Measurements from ENCODE around the gene MAP3K8.

MAP3K8 gene

DNA sequence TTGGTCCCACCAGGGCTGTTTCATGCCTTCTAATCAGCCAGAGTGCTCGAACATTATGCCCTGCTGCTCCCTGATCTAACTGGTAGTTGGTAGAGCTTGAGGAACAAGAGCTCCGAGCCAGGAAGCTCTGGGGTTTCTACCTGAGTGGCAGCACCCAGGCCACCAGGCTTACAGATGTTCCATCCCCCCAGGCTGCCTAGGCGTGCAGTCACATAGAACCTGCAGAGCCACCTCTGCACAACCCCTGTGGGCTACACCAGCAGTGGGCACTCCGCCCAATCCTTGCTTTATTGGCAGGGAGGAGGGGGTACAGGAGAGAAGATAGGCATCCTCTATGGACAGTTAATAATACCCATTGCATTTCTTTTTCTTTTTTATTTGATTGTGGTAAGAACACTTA lies 21.8 kb downstream of the MAP3K8 start:
- TF ChIP-seq, protein P1, sequence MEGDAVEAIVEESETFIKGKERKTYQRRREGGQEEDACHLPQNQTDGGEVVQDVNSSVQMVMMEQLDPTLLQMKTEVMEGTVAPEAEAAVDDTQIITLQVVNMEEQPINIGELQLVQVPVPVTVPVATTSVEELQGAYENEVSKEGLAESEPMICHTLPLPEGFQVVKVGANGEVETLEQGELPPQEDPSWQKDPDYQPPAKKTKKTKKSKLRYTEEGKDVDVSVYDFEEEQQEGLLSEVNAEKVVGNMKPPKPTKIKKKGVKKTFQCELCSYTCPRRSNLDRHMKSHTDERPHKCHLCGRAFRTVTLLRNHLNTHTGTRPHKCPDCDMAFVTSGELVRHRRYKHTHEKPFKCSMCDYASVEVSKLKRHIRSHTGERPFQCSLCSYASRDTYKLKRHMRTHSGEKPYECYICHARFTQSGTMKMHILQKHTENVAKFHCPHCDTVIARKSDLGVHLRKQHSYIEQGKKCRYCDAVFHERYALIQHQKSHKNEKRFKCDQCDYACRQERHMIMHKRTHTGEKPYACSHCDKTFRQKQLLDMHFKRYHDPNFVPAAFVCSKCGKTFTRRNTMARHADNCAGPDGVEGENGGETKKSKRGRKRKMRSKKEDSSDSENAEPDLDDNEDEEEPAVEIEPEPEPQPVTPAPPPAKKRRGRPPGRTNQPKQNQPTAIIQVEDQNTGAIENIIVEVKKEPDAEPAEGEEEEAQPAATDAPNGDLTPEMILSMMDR (IDR thresholded peaks at IDR 0.05), result no peak

GRCh38 chr10:30456266-30456665 lies 22.3 kb downstream of the MAP3K8 start:
- TF ChIP-seq, protein P1 (IDR thresholded peaks at IDR 0.05), result no peak

GRCh38 chr10:30459283-30459682 lies 25.3 kb downstream of the MAP3K8 start:
- TF ChIP-seq, protein P1 (IDR thresholded peaks at IDR 0.05), result no peak

DNA sequence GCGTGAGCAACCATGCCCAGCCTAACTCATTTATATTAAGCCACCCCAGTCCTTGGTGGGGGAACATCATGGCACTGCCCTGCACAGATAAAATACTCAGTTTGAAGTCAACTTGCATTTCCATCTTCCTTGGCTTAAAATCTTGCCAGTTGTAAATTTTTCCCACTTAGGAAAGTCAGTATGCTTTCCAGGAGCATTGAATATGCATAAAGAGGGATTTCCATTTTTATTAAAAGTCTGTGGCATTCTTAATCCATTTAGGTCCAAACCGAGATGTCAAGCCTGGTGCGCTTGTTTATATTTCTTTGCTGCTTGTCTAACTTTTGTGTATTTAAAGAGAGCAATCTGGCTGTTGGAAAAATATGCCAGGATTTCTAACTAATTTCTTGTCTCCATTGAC lies 26.1 kb downstream of the MAP3K8 start:
- TF ChIP-seq, protein P1 (IDR thresholded peaks at IDR 0.05), result no peak

DNA sequence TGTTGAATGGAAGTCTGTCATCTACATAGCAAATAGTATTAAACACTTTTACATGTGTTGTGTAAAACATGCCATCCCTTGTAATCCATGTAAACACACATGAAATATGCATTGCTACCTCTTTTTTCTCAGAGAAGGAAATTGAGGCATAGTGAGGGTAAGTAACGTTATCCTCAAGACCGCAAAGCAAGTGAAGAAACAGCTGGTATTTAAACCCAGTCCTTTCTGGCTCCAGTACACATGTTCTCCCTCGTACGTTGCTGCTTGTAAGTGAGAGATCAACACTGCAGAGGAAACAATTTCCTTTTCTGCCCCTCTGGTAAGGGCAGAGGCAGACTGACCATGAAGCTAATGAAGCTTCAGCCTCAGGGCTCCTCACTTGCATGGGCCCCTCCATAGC lies 28.5 kb downstream of the MAP3K8 start:
- TF ChIP-seq, protein P1 (IDR thresholded peaks at IDR 0.05), result no peak

GRCh38 chr10:30463944-30464451 lies 30.0 kb downstream of the MAP3K8 start:
- TF ChIP-seq, protein P1 (IDR thresholded peaks at IDR 0.05), result no peak

- TF ChIP-seq, protein P1 (IDR thresholded peaks at IDR 0.05), result no peak
Measured at GRCh38 chr10:30464675-30465074, 30.7 kb downstream of the MAP3K8 start.

GRCh38 chr10:30466445-30466844 lies 32.5 kb downstream of the MAP3K8 start:
- TF ChIP-seq, protein P1 (IDR thresholded peaks at IDR 0.05), result no peak
